Gastrocnemius medialis (tissue), 4 donors: ENCODE results near the gene GLRA1. TPM values are rescaled to one million over a fixed set of nuclear protein-coding genes. Genes with fewer than 3 reads are reported as not detected.

Experiments used
- ATAC-seq, 2 donors: fragments of 150-250 bp; one replicate each; pipeline ENCODE4 v1.9.1; 2016
- DNase-seq, 2 donors: peaks; one replicate each; pipeline ENCODE4 v3.0.0-alpha.2; 2019
- H3K27ac ChIP-seq, 4 donors: fragments of 200-600 bp; sonication (generic); 1 replicate in 1 of 4; 2 replicates in 3 of 4; pipeline ENCODE4 v1.5.1; 2016 to 2018; ENCODE audit warnings: mild to moderate bottlenecking in 2 of 4, moderate library complexity in 1 of 4
- H3K27me3 ChIP-seq, 3 donors: fragments of 200-600 bp; sonication (generic) in 2 of 3; 1 replicate in 1 of 3; 2 replicates in 2 of 3; pipeline versions ENCODE4 v1.5.1 to v1.6.0; 2016 to 2019; ENCODE audit warnings: mild to moderate bottlenecking in 1 of 3, moderate library complexity in 1 of 3
- H3K36me3 ChIP-seq, 2 donors: fragments of 200-600 bp; sonication (generic) in 1 of 2; one replicate each; pipeline ENCODE4 v1.5.1; 2017 to 2018
- H3K4me1 ChIP-seq, 2 donors: fragments of 200-600 bp; sonication (generic) in 1 of 2; one replicate each; pipeline ENCODE4 v1.5.1; 2016 to 2017; ENCODE audit warnings: mild to moderate bottlenecking in 2 of 2
- H3K4me3 ChIP-seq, 4 donors: fragments of 200-600 bp; sonication (generic) in 3 of 4; 1 replicate in 1 of 4; 2 replicates in 3 of 4; pipeline ENCODE4 v1.5.1; 2016 to 2019; ENCODE audit warnings: mild to moderate bottlenecking in 2 of 4
- H3K9me3 ChIP-seq, 3 donors: fragments of 200-600 bp; sonication (generic) in 2 of 3; 1 replicate in 1 of 3; 2 replicates in 2 of 3; pipeline ENCODE4 v1.5.1; 2016 to 2019
- CTCF ChIP-seq, 5 experiments: fragments of 450-650 bp in 3 of 5; fragments of 200-600 bp in 2 of 5; sonication (generic) in 2 of 5; IDR thresholded peaks in 4 of 5; conservative IDR thresholded peaks in 1 of 5; 1 replicate in 4 of 5; 2 replicates in 1 of 5; pipeline ENCODE4 v1.5.1; 2016 to 2019; ENCODE audit warnings: antibody characterized with exemption in 5 of 5, mild to moderate bottlenecking in 3 of 5, moderate library complexity in 3 of 5
- POLR2A ChIP-seq, 2 donors: fragments of 450-650 bp; IDR thresholded peaks; one replicate each; pipeline ENCODE4 v1.6.1; 2017; ENCODE audit warnings: antibody characterized with exemption in 2 of 2, mild to moderate bottlenecking in 2 of 2, moderate library complexity in 2 of 2
- in situ Hi-C, 4 donors: fragments of 200-750 bp; cut with MboI; loops; one replicate each; pipeline versions ENCODE4 v1.15.0 to v1.8.0; 2017; ENCODE audit warnings: low sequenced_read_pairs in 4 of 4
- intact Hi-C: fragments of 100-400 bp; cut with DNase I; formaldehyde crosslinking; loops from one replicate; pipeline ENCODE4 v1.15.1; 2023; ENCODE audit warnings: low total_unique reads
- total RNA-seq, 4 donors: library from RNA; depleted of rRNA; stranded (reverse); fragments of >200 nt; gene quantifications; one replicate each; pipeline versions ENCODE4 v1.1.0 to v1.2.3, GENCODE V29; 2016

GLRA1 gene
- total RNA-seq, 4 donors from 2014 or later: not detected

GRCh38 chr5:151912360-151912759, 12.3 kb downstream of the GLRA1 start:
- Histone ChIP-seq H3K4me1 (no peaks in the 10 kb centered on the region), H3K27ac (no peak overlapping the region), H3K4me3 (no peak overlapping the region), H3K27me3 (no peaks in the 10 kb centered on the region), H3K36me3 (no peaks in the 10 kb centered on the region), H3K9me3 (no peaks in the 10 kb centered on the region)
- TF ChIP-seq CTCF (IDR thresholded peaks at IDR 0.05 in 4 of 5, conservative IDR thresholded peaks at IDR 0.05 in 1 of 5) (no peak), POLR2A (IDR thresholded peaks at IDR 0.05) (no peak)
- ATAC-seq (no peak), DNase-seq (no peak)
- intact Hi-C loops: no loop called here
- in situ Hi-C loops: no loop called here

- TF ChIP-seq POLR2A (IDR thresholded peaks at IDR 0.05): no peak
- TF ChIP-seq CTCF (IDR thresholded peaks at IDR 0.05 in 4 of 5, conservative IDR thresholded peaks at IDR 0.05 in 1 of 5): no peak
- Histone ChIP-seq H3K27me3 (no peaks in the 10 kb centered on the region), H3K27ac (no peak overlapping the region), H3K36me3 (no peaks in the 10 kb centered on the region), H3K4me3 (no peak overlapping the region), H3K4me1 (no peaks in the 10 kb centered on the region), H3K9me3 (no peaks in the 10 kb centered on the region)
- in situ Hi-C loops: no loop called here
- ATAC-seq (no peak), DNase-seq (no peak)
- intact Hi-C loops: no loop called here
These were observed 13.6 kb downstream of the GLRA1 start for GRCh38 chr5:151911011-151911410.

- H3K4me3 ChIP-seq: no peak overlapping the region
- no peaks in the 10 kb centered on the region for H3K4me1 ChIP-seq
- H3K27me3 ChIP-seq: no peaks in the 10 kb centered on the region
- no peak for TF ChIP-seq POLR2A (IDR thresholded peaks at IDR 0.05)
- DNase-seq (no peak), ATAC-seq (no peak)
- no peak overlapping the region for H3K27ac ChIP-seq
- no peaks in the 10 kb centered on the region for H3K9me3 ChIP-seq
- no peaks in the 10 kb centered on the region for H3K36me3 ChIP-seq
- intact Hi-C loops (no loop called here), in situ Hi-C loops (no loop called here)
These were observed 15.0 kb downstream of the GLRA1 start for GRCh38 chr5:151909628-151910027.

GRCh38 chr5:151906246-151906645, 18.4 kb downstream of the GLRA1 start:
- DNase-seq (no peak), ATAC-seq (no peak)
- Histone ChIP-seq H3K4me3 (no peak overlapping the region), H3K36me3 (no peaks in the 10 kb centered on the region), H3K4me1 (no peaks in the 10 kb centered on the region), H3K9me3 (no peaks in the 10 kb centered on the region), H3K27ac (no peak overlapping the region), H3K27me3 (no peaks in the 10 kb centered on the region)
- TF ChIP-seq POLR2A (IDR thresholded peaks at IDR 0.05) (no peak), CTCF (IDR thresholded peaks at IDR 0.05 in 4 of 5, conservative IDR thresholded peaks at IDR 0.05 in 1 of 5) (no peak)
- in situ Hi-C loops: no loop called here
- intact Hi-C loops: no loop called here

GRCh38 chr5:151905557-151905961, 19.1 kb downstream of the GLRA1 start:
- no peak for ATAC-seq
- intact Hi-C loops (no loop called here), in situ Hi-C loops (no loop called here)
- no peak overlapping the region for H3K27ac ChIP-seq
- no peaks in the 10 kb centered on the region for H3K36me3 ChIP-seq
- H3K9me3 ChIP-seq: no peaks in the 10 kb centered on the region
- no peak for TF ChIP-seq CTCF (IDR thresholded peaks at IDR 0.05 in 4 of 5, conservative IDR thresholded peaks at IDR 0.05 in 1 of 5)
- TF ChIP-seq POLR2A (IDR thresholded peaks at IDR 0.05): no peak
- H3K4me3 ChIP-seq: no peak overlapping the region
- H3K27me3 ChIP-seq: no peaks in the 10 kb centered on the region
- no peaks in the 10 kb centered on the region for H3K4me1 ChIP-seq
- DNase-seq: no peak
